T-helper 2 cell treated with Interferon-gamma antibody and Interleukin-4, amounts not matched to agents 100 ng/mL and 5 ng/mL, for 36 hours (primary cell): Measurements from ENCODE around the gene GLIPR1. TPM values are rescaled to one million over a fixed set of nuclear protein-coding genes. Genes with fewer than 3 reads are reported as not detected.

Source experiments
- intact Hi-C: fragments of 100-400 bp; cut with micrococcal nuclease; formaldehyde crosslinking; loops from one replicate; pipeline ENCODE4 v1.15.1; 2023
- total RNA-seq: library from RNA; stranded (reverse); gene quantifications from 2 replicates; pipeline ENCODE4 v1.2.3, GENCODE V29; 2022

The GLIPR1 gene
- total RNA-seq, 1 donor from 2014 or later, result 23.5 TPM

DNA sequence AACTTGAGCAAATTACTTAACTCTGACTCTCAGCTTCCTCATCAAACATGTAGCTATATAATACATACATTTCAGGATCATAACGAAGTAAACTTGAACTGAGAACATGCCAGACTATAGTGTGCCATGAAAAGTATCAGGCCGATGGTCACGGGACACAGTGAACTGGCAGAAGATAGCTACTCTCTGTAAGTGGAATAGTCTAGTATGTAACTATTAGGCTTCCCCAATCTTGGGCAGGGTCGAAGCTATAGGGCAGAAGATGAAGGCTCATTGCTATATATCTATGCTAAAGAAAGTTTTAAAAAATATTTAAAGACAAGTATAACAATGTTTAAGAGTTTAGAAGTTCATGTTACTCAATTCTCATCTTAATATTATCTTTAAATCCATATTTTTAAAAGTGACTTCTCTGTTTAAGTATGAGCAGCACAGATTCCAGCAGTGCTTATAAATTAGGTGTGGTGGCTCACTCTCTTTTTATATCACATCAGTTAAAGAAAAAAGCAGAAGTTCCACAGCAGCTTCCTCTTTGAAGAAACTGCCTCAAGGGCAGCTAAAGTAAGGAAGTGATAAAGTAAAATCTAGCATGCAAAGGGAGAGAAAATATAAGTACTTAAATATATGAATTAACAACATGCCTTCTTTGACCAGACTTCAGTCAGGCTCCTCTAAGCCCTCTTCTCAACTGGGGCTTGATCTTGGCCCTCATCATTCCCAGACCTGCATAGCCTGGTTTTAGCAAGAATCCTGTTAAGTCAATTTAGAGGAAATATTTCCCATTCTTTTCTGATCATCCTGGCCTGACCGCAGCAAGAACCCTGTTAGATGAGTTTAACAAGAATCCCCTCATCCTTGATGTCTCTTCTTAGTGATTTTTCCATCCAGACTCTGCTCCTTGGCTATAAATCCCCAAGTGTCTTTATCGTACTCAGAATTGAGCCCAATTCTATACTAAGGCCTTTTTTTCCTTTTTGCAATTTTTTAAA, 8.4 kb upstream of the GLIPR1 start:
- intact Hi-C loops, result no loop called here

DNA sequence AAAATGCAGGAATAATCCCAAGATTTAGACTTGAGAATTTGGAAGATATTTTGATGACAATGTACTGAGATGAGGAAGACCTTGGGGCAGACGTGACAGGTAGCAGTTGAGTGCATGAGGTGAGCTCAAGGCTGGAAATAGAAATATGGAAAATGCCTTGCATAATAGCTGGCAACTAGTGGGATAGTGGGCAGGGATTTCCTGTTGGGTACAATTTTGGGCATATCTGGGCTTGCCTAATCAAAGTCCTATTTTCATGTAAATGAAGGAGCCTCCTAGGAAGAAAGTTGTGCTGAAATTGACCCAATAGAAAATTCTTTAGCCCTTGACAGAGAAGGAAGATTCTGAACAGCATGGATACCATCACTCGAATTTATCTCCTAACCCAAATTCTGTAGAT, 6.4 kb upstream of the GLIPR1 start:
- intact Hi-C loops, result no loop called here

DNA sequence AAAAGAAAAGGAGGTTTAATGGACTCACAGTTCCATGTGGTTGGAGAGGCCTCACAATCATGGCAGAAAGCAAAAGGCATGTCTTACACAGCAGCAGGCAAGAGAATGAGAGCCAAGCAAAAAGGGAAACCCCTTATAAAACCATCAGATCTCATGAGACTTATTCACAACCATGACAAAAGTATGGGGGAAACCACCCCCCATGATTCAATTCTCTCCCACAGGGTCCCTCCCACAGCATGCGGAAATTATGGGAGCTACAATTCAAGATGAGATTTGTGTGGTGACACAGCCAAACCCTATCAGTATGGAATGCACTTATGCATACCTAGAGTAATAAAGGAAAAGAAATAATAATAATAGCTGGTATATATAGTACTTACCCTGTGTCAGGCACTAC, 4.5 kb upstream of the GLIPR1 start:
- intact Hi-C loops, result no loop called here

DNA sequence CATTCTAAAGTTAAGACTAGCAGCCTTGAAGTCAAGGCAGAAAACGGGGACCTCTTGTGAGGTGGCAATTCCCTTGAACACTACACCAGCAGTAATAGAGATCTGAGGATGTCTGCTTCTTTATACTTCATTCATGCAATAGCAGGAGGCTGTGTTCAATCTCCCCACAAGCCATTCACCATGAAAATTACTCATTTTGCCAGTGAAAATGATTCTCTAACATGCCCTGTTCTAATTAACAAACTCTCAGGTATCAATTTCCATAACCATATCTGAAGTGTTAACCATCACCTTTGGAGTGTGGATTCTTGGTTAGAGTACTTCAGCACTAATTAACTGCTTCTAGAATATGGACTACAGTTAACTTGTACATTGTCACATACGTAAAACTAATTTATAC, 3.4 kb upstream of the GLIPR1 start:
- intact Hi-C loops, result no loop called here

DNA sequence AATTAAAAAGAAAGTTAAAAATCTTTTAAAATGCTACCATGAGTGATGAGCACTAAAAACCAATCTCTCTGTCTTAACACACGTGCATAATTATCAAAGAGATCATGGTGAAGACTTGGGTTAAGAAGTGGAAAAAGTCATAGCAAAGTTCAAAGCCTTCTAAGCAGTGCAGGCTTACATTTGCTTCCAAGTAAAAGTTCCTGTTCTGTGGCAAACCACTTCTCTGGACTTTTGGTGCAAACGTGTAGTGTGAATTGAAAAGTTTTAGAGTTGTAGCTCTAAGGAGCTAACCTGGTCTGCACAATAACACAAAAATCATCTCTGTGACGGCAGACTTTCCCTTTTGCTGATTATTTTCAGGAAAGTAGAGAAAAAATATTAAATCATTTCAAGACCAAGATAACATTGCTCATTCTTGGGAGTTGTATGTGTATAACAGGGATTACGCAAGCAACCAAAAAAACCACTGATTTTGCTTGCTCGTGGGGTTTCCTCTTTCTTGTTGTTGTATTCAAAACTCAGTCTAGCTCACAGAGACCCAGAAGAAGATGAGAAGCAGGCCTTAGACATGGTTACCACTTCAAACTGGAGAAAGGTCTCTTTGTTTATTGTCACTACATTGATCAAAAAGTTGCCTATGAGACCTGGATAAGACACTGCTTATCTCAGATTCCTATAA, 2.3 kb upstream of the GLIPR1 start:
- intact Hi-C loops, result loop anchor here (1.0 to 2.0 kb wide), 3 partner anchors 21 to 144 kb away; partner anchors contain the start of gene GLIPR1L1

DNA sequence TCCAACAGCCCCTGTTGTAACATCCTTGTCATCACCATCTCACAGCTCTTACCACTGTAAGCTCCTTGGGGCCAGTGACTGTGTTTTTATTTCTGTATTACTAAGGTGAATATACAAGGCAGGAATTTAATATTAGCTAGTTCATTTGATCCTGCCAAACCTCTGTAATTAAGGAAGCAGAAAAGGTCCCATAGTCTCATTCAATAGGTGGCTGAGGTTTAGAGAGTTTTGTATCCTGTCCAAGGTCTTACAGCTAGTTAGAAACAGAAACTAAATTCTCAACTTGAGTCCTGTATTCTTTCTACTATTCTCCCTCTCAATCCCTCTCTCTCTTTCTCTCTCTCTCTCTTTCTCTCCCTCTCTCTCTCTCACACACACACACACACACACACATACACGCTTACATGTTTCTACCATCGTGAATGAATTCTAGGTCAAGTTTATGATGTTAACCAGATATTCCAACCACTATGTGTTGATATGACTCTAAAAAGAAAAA, 543 bp upstream of the GLIPR1 start:
- intact Hi-C loops, result loop anchor here (1.0 to 10.0 kb wide), 8 partner anchors 23 to 945 kb away; partner anchors contain the start of genes ATXN7L3B, GLIPR1L2, KRR1 and NAP1L1

- intact Hi-C loops, result loop anchor here (5.0 to 10.0 kb wide), 3 partner anchors 44 to 946 kb away; partner anchors contain the start of gene ATXN7L3B
These were observed 604 bp downstream of the GLIPR1 start for GRCh38 chr12:75481013-75481705.

DNA sequence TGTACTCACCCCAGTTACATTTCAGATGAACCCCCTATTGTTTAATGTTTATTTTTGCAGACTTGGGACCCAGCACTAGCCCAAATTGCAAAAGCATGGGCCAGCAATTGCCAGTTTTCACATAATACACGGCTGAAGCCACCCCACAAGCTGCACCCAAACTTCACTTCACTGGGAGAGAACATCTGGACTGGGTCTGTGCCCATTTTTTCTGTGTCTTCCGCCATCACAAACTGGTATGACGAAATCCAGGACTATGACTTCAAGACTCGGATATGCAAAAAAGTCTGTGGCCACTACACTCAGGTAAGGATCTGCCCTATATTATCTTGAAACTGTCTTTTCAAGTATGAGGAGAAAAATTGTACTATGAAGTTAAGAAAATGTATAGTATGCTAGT, 1.2 kb downstream of the GLIPR1 start:
- intact Hi-C loops, result loop anchor here (5.0 to 10.0 kb wide), 3 partner anchors 44 to 947 kb away; partner anchors contain the start of gene ATXN7L3B

DNA sequence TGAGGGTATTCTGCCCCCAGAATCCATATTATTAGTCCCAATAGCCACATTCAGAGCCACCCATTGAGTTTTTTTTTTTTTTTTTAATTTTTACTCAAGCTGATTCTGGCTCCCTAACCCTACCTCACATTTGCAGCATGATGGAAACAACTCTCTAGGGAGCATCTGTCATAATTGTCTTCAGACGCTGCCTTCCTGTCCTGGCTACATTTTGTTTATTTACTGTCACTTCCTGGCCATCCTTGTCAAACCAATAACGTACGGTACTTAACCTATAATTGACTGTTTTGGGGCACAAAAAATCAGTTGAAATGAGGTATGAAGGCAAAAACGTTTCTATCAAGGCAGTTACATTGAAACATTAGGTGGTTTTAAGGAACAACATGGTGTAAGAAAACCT, 2.1 kb downstream of the GLIPR1 start:
- intact Hi-C loops, result loop anchor here (5.0 to 10.0 kb wide), 3 partner anchors 45 to 948 kb away; partner anchors contain the start of gene ATXN7L3B

DNA sequence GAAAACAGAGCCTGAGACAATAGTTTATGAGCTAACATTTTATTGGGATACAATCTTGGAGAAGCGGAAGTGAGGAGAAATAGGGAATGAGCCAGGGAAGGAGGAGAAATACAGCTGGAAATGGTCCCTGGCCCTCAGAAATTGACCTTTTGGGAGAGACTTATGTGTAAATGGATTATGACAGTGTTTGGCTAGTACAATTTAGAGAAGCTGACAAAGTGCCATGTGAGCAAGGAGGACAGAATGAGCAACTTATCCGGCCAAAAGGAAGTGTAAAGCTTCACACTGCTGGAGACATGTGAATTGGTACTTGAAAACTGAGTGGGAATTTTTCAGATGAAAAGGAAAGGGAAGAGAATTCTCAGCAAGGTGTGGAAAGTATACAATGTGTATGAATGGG, 2.9 kb downstream of the GLIPR1 start:
- intact Hi-C loops, result loop anchor here (5.0 to 10.0 kb wide), 3 partner anchors 46 to 949 kb away; partner anchors contain the start of gene ATXN7L3B

DNA sequence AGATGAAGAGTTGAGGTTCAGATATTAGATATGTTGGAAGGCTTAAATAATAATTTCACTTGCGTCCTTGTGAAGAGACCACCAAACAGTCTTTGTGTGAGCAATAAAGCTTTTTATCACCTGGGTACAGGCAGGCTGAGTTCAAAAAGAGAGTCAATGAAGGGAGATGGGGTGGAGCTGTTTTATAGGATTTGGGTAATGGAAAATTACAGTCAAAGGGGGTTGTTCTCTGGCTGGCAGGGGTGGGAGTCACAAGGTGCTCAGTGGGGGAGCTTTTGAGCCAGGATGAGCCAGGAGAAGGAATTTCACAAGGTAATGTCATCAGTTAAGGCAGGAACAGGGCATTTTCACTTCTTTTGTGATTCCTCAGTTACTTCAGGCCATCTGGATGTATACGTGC, 3.9 kb downstream of the GLIPR1 start:
- intact Hi-C loops, result loop anchor here (5.0 to 10.0 kb wide), 3 partner anchors 47 to 950 kb away; partner anchors contain the start of gene ATXN7L3B

DNA sequence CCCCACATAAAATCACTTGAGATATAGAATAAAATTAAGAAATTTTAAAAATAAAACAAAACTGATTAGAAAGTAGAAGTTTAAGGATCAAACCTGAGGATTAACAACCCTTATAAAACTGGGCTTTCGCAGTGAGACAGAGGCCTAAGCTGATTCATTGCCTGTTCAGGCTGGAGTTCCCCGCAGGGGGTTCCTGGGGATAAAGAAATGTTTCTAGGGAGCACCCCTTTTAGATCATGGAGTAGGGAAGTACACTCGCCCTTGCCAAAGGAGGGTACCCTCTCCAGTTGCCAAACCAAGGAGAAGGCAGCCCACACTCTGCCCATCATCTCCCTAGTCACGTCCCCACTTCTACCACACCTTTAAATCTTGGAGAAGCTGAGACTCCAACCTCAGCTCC, 6.8 kb downstream of the GLIPR1 start:
- intact Hi-C loops, result loop anchor here (10.0 kb wide), 1 partner anchor 953 kb away; the partner anchor contains the start of gene ATXN7L3B

GRCh38 chr12:75488553-75488952, 8.0 kb downstream of the GLIPR1 start:
- intact Hi-C loops, result loop anchor here (10.0 kb wide), 1 partner anchor 954 kb away; the partner anchor contains the start of gene ATXN7L3B

GRCh38 chr12:75489187-75489586, 8.6 kb downstream of the GLIPR1 start:
- intact Hi-C loops, result loop anchor here (10.0 kb wide), 1 partner anchor 954 kb away; the partner anchor contains the start of gene ATXN7L3B

DNA sequence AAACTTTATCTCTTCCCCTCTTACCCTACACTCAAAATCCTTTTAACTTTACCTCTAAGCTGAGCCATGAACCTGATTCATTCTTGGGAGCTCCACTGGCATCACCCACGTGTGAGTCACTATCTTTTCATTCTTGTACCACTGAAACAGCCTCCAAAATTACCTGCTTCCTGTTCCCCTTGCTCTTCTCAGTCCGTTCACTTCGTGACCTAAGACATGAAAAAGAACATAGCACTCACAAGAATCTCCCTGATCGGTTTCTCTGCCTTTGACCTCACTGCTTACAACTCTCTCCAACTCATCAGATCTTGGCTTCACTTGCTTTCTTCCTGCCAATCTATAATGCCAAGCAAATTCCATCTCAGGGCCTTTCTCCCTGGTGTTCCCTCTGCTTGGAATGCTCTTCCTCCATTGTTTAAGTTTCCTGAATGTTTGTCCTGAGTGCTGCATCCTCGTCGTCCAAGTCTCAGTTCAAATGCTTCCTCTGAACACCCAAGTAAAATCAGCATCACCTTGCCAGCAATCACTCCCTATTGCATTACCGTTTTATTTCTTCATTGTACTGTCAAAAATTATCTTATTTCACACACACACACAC, 9.2 kb downstream of the GLIPR1 start:
- intact Hi-C loops, result loop anchor here (10.0 kb wide), 1 partner anchor 955 kb away; the partner anchor contains the start of gene ATXN7L3B

- intact Hi-C loops, result no loop called here
These were observed 10.6 kb downstream of the GLIPR1 start for GRCh38 chr12:75491169-75491568.

DNA sequence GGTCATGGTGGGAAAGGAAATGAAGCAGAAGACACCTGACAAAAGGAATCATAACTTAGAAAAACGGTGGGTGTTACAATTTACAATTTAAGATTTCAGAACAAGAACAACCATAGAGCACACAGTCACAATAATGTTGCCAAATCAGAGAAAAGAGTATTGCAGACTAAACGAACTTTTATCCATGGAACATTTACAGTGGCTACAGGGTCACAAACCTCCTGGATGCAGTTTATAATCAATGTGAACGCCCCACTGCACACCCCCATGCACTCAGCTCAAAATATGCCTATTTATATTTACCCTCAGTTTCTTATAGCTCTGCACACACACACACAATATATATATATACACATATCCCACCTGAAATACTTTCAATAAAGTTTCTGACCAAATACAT, 22.9 kb downstream of the GLIPR1 start:
- intact Hi-C loops, result no loop called here

GRCh38 chr12:75503866-75504265, 23.3 kb downstream of the GLIPR1 start:
- intact Hi-C loops, result loop anchor here (2.0 kb wide), 1 partner anchor 67 kb away; no protein-coding TSS in a partner anchor

DNA sequence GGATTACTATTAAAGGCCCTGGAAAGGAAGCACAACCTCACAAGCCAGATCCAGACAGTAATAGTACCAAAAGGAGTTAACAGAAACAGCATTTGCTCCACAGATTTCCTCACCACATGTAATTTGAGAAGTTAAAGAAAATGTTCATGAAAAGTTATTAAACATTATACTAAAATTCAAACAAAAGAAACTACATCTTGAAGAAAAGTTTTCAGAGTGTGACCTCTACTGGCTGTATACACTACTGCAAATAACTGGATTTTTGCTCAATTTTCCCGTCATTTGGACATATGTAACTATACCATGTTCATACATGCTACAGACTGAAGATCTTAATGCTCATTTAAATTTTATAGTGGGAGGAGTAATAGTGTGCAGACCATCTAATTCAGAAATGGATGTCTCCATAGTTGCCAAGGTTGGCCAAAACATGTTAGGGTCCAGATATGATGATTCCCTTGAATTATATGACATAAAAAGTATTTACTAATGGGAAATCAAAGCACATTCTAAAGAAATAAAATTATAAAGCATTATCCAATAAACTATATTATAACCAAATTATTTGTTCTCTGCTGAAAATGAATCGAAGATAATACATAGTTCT, 25.3 kb downstream of the GLIPR1 start:
- intact Hi-C loops, result loop anchor here (1.0 to 2.0 kb wide), 2 partner anchors 69 to 172 kb away; partner anchors contain the start of gene GLIPR1L1

GRCh38 chr12:75507086-75507485, 26.5 kb downstream of the GLIPR1 start:
- intact Hi-C loops, result no loop called here
